ENCODE results near the gene SHISAL1.

DNA sequence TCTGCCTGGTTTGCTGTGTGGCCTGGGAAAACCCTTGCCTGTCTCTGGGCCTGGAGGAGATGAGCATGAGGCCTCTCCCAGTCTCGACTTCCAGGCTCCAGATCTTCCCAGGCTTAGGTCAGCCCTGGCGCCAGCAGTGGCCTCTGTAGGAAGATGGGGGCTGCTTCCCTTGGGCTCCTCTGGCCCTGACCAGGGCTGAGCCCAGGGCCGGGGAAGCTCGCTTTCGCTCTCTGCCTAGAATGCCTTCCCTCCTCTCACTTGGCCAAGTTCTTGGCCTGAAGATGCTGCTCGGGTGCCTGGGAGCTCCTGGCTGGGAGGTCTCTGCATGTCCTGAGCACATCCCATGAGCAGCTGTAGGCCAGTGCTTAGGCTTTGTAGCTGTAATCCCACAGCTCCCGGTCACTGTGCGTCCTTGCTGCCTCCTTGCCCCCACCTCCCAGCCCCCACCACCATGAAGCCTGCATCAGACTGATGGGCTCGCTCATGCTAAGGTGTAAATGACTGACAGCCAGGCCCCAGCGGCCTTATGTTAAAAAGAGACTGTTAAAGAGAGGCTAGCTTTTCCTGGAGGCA, 25.5 kb downstream of the SHISAL1 start:
- TF ChIP-seq TAF1 (IDR thresholded peaks at IDR 0.05; ENCODE audit: borderline replicate concordance, low read depth, low read length): no peak
- TF ChIP-seq POLR2A (IDR thresholded peaks at IDR 0.05; ENCODE audit: low read depth, low read length): no peak
- no peak for TF ChIP-seq POLR2AphosphoS5 (IDR thresholded peaks at IDR 0.05; ENCODE audit: low read depth, low read length)
